ENCODE measurements around the gene RANGRF.

RANGRF gene

GRCh38 chr17:8273884-8274444 is 14.5 kb upstream of the RANGRF start:
- no peak for DNase-seq (ENCODE audit: low read depth)

GRCh38 chr17:8274816-8275215 is 13.7 kb upstream of the RANGRF start:
- DNase-seq (ENCODE audit: low read depth), result no peak

- DNase-seq (ENCODE audit: low read depth), result no peak
These were observed 12.8 kb upstream of the RANGRF start for GRCh38 chr17:8275421-8276290.

GRCh38 chr17:8277317-8277716 is 11.2 kb upstream of the RANGRF start:
- DNase-seq (ENCODE audit: low read depth), result no peak

- DNase-seq (ENCODE audit: low read depth), result no peak
These were observed 6.1 kb upstream of the RANGRF start for GRCh38 chr17:8282345-8282744.

GRCh38 chr17:8283356-8283755 is 5.1 kb upstream of the RANGRF start:
- no peak for DNase-seq (ENCODE audit: low read depth)

GRCh38 chr17:8284126-8284525 is 4.3 kb upstream of the RANGRF start:
- DNase-seq (ENCODE audit: low read depth), result no peak

GRCh38 chr17:8285270-8286181 is 2.9 kb upstream of the RANGRF start:
- no peak for DNase-seq (ENCODE audit: low read depth)

GRCh38 chr17:8287651-8288335 is 677 bp upstream of the RANGRF start:
- DNase-seq (ENCODE audit: low read depth), result no peak

- DNase-seq (ENCODE audit: low read depth), result no peak
These were observed 580 bp downstream of the RANGRF start for GRCh38 chr17:8289103-8289397.

- DNase-seq (ENCODE audit: low read depth), result no peak
These were observed 1.6 kb downstream of the RANGRF start for GRCh38 chr17:8290043-8290442.

- no peak for DNase-seq (ENCODE audit: low read depth)
These were observed 4.3 kb downstream of the RANGRF start for GRCh38 chr17:8292639-8293395.

GRCh38 chr17:8294361-8294760 is 5.9 kb downstream of the RANGRF start:
- no peak for DNase-seq (ENCODE audit: low read depth)

- DNase-seq (ENCODE audit: low read depth), result no peak
These were observed 6.4 kb downstream of the RANGRF start for GRCh38 chr17:8294814-8295316.

- DNase-seq (ENCODE audit: low read depth), result no peak
These were observed 11.8 kb downstream of the RANGRF start for GRCh38 chr17:8300226-8300625.

GRCh38 chr17:8300627-8301242 is 12.3 kb downstream of the RANGRF start:
- DNase-seq (ENCODE audit: low read depth), result no peak

GRCh38 chr17:8310601-8311123 is 22.2 kb downstream of the RANGRF start:
- DNase-seq (ENCODE audit: low read depth), result no peak

GRCh38 chr17:8311131-8311790 is 22.8 kb downstream of the RANGRF start:
- DNase-seq (ENCODE audit: low read depth), result no peak

- no peak for DNase-seq (ENCODE audit: low read depth)
These were observed 23.8 kb downstream of the RANGRF start for GRCh38 chr17:8312251-8312650.

All from HS-5 (cell line).